Measurements from ENCODE around the gene KRTAP5-9.

DNA sequence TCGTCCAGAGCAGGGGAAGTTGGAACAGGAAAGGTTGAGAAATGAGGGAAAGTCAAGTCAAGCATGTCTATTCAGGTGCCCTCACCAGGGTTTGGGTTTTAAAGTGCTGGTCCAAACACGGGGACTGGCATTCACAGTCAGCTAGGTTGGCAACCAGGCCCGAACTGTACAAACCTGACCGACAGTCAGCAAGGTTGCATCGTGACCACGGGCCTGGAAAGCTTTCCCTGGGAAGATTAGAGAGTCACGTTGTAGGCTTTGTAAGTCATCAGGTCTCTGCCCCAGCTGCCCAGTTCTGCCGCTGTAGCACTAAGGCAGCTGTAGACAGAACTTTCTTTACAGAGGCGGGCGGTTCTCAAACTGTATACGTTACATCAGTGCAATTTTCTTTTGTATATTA is 24.6 kb downstream of the KRTAP5-9 start:
- TF ChIP-seq, protein P1, sequence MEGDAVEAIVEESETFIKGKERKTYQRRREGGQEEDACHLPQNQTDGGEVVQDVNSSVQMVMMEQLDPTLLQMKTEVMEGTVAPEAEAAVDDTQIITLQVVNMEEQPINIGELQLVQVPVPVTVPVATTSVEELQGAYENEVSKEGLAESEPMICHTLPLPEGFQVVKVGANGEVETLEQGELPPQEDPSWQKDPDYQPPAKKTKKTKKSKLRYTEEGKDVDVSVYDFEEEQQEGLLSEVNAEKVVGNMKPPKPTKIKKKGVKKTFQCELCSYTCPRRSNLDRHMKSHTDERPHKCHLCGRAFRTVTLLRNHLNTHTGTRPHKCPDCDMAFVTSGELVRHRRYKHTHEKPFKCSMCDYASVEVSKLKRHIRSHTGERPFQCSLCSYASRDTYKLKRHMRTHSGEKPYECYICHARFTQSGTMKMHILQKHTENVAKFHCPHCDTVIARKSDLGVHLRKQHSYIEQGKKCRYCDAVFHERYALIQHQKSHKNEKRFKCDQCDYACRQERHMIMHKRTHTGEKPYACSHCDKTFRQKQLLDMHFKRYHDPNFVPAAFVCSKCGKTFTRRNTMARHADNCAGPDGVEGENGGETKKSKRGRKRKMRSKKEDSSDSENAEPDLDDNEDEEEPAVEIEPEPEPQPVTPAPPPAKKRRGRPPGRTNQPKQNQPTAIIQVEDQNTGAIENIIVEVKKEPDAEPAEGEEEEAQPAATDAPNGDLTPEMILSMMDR (IDR thresholded peaks at IDR 0.05; ENCODE audit: low read length): no peak
- no peak for TF ChIP-seq EZH2 (IDR thresholded peaks at IDR 0.05; ENCODE audit: borderline replicate concordance, low read length)
